H1 (cell line): ENCODE results near the gene SLCO4A1. TPM values are rescaled to one million over a fixed set of nuclear protein-coding genes. Genes with fewer than 3 reads are reported as not detected.
"Not testable (repeated sequence)": the region's sequence is repeated elsewhere in the genome, so short reads cannot be mapped to it uniquely, and the experiment has no call there.

ENCODE experiments used
- CTCF ChIA-PET: fragments of 300-600 bp; sonication (Branson Sonifier 250); formaldehyde crosslinking; loops from one replicate; lab custom pipeline; 2021; ENCODE audit not compliant: partially characterized antibody; lab: Charles Lee
- POLR2A ChIA-PET: fragments of 300-600 bp; sonication (Branson Sonifier 250); formaldehyde crosslinking; loops from one replicate; lab custom pipeline; 2021; ENCODE audit warnings: inconsistent platforms; ENCODE audit not compliant: partially characterized antibody; lab: Charles Lee
- DNase-seq, 2 experiments: peaks; one replicate each; pipeline versions ENCODE4 v3.0.0 to v3.0.0-alpha.2; 2010 to 2022; ENCODE audit warnings: low spot score in 2 of 2, low read depth in 1 of 2, mixed read lengths in 1 of 2
- FAIRE-seq: peaks from 2 replicates; lab custom pipeline; 2011; peaks lifted over from hg19 to GRCh38; lab: Jason Lieb, UNC
- H2AFZ ChIP-seq: 2 replicates; pipeline ENCODE4 v1.8.1; 2012; ENCODE audit warnings: low read length, inconsistent platforms
- H2AK5ac ChIP-seq: 2 replicates; pipeline ENCODE4 v1.6.1; 2013; ENCODE audit warnings: low read depth, low read length
- H2BK120ac ChIP-seq: replicated peaks from 2 replicates; pipeline ENCODE3; 2013; ENCODE audit warnings: low read depth, low read length, inconsistent platforms
- H2BK12ac ChIP-seq: 2 replicates; pipeline ENCODE4 v1.6.1; 2013; ENCODE audit warnings: low read depth, low read length
- H2BK15ac ChIP-seq: 2 replicates; pipeline ENCODE4 v1.6.1; 2013; ENCODE audit warnings: low read length
- H2BK20ac ChIP-seq: 2 replicates; pipeline ENCODE4 v1.6.1; 2013; ENCODE audit warnings: low read length
- H2BK5ac ChIP-seq: 2 replicates; pipeline ENCODE4 v1.6.1; 2013; ENCODE audit warnings: low read depth, low read length
- H3K14ac ChIP-seq: 2 replicates; pipeline ENCODE4 v1.6.1; 2013; ENCODE audit warnings: inconsistent platforms; ENCODE audit not compliant: insufficient read length
- H3K18ac ChIP-seq: 2 replicates; pipeline ENCODE4 v1.6.1; 2013; ENCODE audit warnings: low read length; ENCODE audit errors: extremely low read depth
- H3K23ac ChIP-seq: 2 replicates; pipeline ENCODE4 v1.6.1; 2013; ENCODE audit warnings: inconsistent platforms; ENCODE audit not compliant: insufficient read length
- H3K23me2 ChIP-seq: 2 replicates; pipeline ENCODE4 v1.6.1; 2013; ENCODE audit warnings: low read depth, low read length
- H3K27ac ChIP-seq: 2 replicates; pipeline ENCODE4 v1.6.1; 2011; ENCODE audit warnings: low read depth, low read length, inconsistent platforms
- H3K27me3 ChIP-seq, 4 experiments: replicated peaks in 1 of 4; 1 replicate in 1 of 4; 2 replicates in 3 of 4; pipeline versions ENCODE4 v1.6.1 to v1.8.1; 2011 to 2013; ENCODE audit warnings: low read length in 3 of 4, mild to moderate bottlenecking in 3 of 4, inconsistent platforms in 2 of 4, mixed read lengths in 2 of 4, moderate library complexity in 1 of 4; ENCODE audit not compliant: control insufficient read depth in 3 of 4, insufficient read depth in 3 of 4; ENCODE audit errors: extremely low read depth in 1 of 4
- H3K36me3 ChIP-seq, 4 experiments: 2 replicates each; pipeline versions ENCODE4 v1.6.1 to v1.8.1; 2011 to 2013; ENCODE audit warnings: mild to moderate bottlenecking in 4 of 4, low read length in 3 of 4, moderate library complexity in 2 of 4, control low read depth in 1 of 4, inconsistent platforms in 1 of 4; ENCODE audit not compliant: insufficient read depth in 4 of 4, control insufficient read depth in 2 of 4
- H3K4ac ChIP-seq: replicated peaks from 2 replicates; pipeline ENCODE3; 2013; ENCODE audit warnings: low read length, low read depth, mixed read lengths, inconsistent platforms; ENCODE audit not compliant: insufficient read length
- H3K4me1 ChIP-seq, 4 experiments: replicated peaks in 1 of 4; 1 replicate in 1 of 4; 2 replicates in 3 of 4; pipeline versions ENCODE4 v1.6.1 to v1.8.1; 2011 to 2013; ENCODE audit warnings: low read length in 3 of 4, inconsistent platforms in 2 of 4, mixed read lengths in 1 of 4; ENCODE audit not compliant: insufficient read depth in 4 of 4, control insufficient read depth in 3 of 4
- H3K4me2 ChIP-seq, 2 experiments: 2 replicates each; pipeline versions ENCODE4 v1.6.1 to v1.8.1; 2011 to 2013; ENCODE audit warnings: low read depth in 2 of 2, low read length in 2 of 2, control low read depth in 1 of 2, inconsistent platforms in 1 of 2, mild to moderate bottlenecking in 1 of 2; ENCODE audit not compliant: insufficient read depth in 1 of 2
- H3K4me3 ChIP-seq, 4 experiments: fragments of 200-600, 300-600 bp in 1 of 4; sonication (generic), shearing (Covaris generic), sonication (Bioruptor Twin) in 1 of 4; 2 replicates each; pipeline versions ENCODE4 v1.5.1 to v1.8.1; 2011 to 2016; ENCODE audit warnings: low read length in 4 of 4, low read depth in 3 of 4, control low read depth in 2 of 4, inconsistent platforms in 2 of 4, mild to moderate bottlenecking in 2 of 4, mixed read lengths in 1 of 4, moderate library complexity in 1 of 4; ENCODE audit not compliant: insufficient read depth in 2 of 4; ENCODE audit errors: extremely low read depth in 1 of 4
- H3K56ac ChIP-seq: replicated peaks from 2 replicates; pipeline ENCODE3; 2013; ENCODE audit warnings: low read depth, mild to moderate bottlenecking, mixed read lengths, low read length, inconsistent platforms; ENCODE audit not compliant: insufficient read length
- H3K79me1 ChIP-seq: 2 replicates; pipeline ENCODE4 v1.6.1; 2013; ENCODE audit warnings: low read depth, low read length, control low read depth
- H3K79me2 ChIP-seq, 2 experiments: 2 replicates each; pipeline versions ENCODE4 v1.6.1 to v1.8.1; 2012 to 2013; ENCODE audit warnings: low read length in 2 of 2, mild to moderate bottlenecking in 2 of 2, inconsistent platforms in 1 of 2; ENCODE audit not compliant: insufficient read depth in 2 of 2, control insufficient read depth in 1 of 2
- H3K9ac ChIP-seq, 4 experiments: replicated peaks in 1 of 4; 1 replicate in 1 of 4; 2 replicates in 3 of 4; pipeline versions ENCODE4 v1.6.1 to v1.8.1; 2011 to 2013; ENCODE audit warnings: low read depth in 3 of 4, low read length in 3 of 4, control low read depth in 2 of 4, mild to moderate bottlenecking in 2 of 4, moderate library complexity in 2 of 4, inconsistent platforms in 1 of 4; ENCODE audit errors: extremely low read depth in 1 of 4
- H3K9me3 ChIP-seq, 2 experiments: 2 replicates each; pipeline versions ENCODE4 v1.6.1 to v1.8.1; 2012 to 2013; ENCODE audit warnings: mild to moderate bottlenecking in 2 of 2, moderate library complexity in 2 of 2, control low read depth in 1 of 2, inconsistent platforms in 1 of 2, low read depth in 1 of 2, low read length in 1 of 2, mixed read lengths in 1 of 2; ENCODE audit not compliant: insufficient read depth in 2 of 2
- H4K20me1 ChIP-seq, 2 experiments: replicated peaks in 1 of 2; 2 replicates each; pipeline versions ENCODE3 to v1.8.1; 2011 to 2013; ENCODE audit warnings: inconsistent platforms in 2 of 2, low read length in 2 of 2, mild to moderate bottlenecking in 1 of 2; ENCODE audit not compliant: insufficient read depth in 2 of 2, control insufficient read depth in 1 of 2
- H4K5ac ChIP-seq: 2 replicates; pipeline ENCODE4 v1.6.1; 2013; ENCODE audit warnings: low read length, low read depth, mixed read lengths, inconsistent platforms; ENCODE audit not compliant: insufficient read length
- H4K8ac ChIP-seq: 2 replicates; pipeline ENCODE4 v1.8.0; 2013; ENCODE audit warnings: mild to moderate bottlenecking, moderate library complexity, low read length, inconsistent platforms; ENCODE audit not compliant: insufficient read depth; ENCODE audit errors: extremely low read depth
- H4K91ac ChIP-seq: replicated peaks from 2 replicates; pipeline ENCODE3; 2013; ENCODE audit warnings: low read length, mixed read lengths, inconsistent platforms; ENCODE audit not compliant: insufficient read length
- WGBS, 2 experiments: shearing (Covaris generic) in 1 of 2; methylation state at CpG; one replicate each; pipeline versions ENCODE4 v1.1.6 to v1.1.7; 2013 to 2015; ENCODE audit warnings: low lambda C conversion rate in 2 of 2, mixed read lengths in 2 of 2, inconsistent platforms in 1 of 2, low coverage in 1 of 2, missing lambda C conversion rate in 1 of 2; ENCODE audit not compliant: insufficient replicate concordance in 2 of 2, insufficient coverage in 1 of 2, insufficient read length in 1 of 2; ENCODE audit errors: extremely low coverage in 1 of 2, missing lambda C conversion rate in 1 of 2; 5-methylcytosine and 5-hydroxymethylcytosine counted together
- polyA plus RNA-seq, 7 experiments: library from polyadenylated mRNA; depleted of rRNA in 3 of 7; stranded (reverse) in 5 of 7; unstranded in 2 of 7; fragments of >200 nt in 5 of 7; fragments of 200-250 nt in 2 of 7; gene quantifications; 1 replicate in 5 of 7; 2 replicates in 1 of 7; 4 replicates in 1 of 7; pipeline versions ENCODE4 v1.2.1 to v1.2.3, GENCODE V29; 2011 to 2013; ENCODE audit warnings: missing spikeins in 2 of 7, mixed read lengths in 2 of 7
- total RNA-seq: library from RNA; stranded (reverse); fragmentation: NEBNext Ultra II Directional; extraction: Animal tissue kit (Norgen Biotek cat#: 25700); gene quantifications from 2 replicates; pipeline ENCODE4 v1.2.1, GENCODE V29; 2021

The SLCO4A1 gene
- total and polyA plus RNA-seq, 2 of the 8 experiments (the other 6 are each of a cell fraction or from before 2014, with no cell fraction given): 10.5 to 18.5 TPM

DNA sequence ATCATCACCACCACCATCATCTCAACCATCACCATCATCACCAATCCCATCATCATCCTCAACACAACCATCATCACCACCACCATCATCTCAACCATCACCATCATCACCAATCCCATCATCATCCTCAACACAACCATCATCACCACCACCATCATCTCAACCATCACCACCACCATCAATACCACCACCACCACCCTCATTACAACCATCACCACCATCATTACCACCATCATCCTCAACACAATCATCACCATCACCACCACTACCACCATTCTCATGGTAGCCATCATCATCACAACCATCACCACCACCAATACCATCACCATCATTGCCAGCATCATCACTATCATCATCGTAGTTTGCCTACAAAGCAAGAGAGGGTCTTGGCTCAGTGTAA is 14.9 kb upstream of the SLCO4A1 start:
- H2BK15ac ChIP-seq: not testable (repeated sequence)

More for the DNA sequence above, 14.9 kb upstream of the SLCO4A1 start:
- H3K23me2 ChIP-seq, H3K4me2 ChIP-seq, H3K27ac ChIP-seq, H2BK5ac ChIP-seq, H3K79me1 ChIP-seq, H3K4ac ChIP-seq, H3K27me3 ChIP-seq, H3K36me3 ChIP-seq, H3K4me3 ChIP-seq, H3K9me3 ChIP-seq, POLR2A ChIA-PET, H2BK120ac ChIP-seq, H4K20me1 ChIP-seq, H2AFZ ChIP-seq, H2BK12ac ChIP-seq, H3K9ac ChIP-seq, H4K8ac ChIP-seq, H3K14ac ChIP-seq, H3K79me2 ChIP-seq, DNase-seq, H2BK20ac ChIP-seq, H4K5ac ChIP-seq, H3K18ac ChIP-seq, H3K23ac ChIP-seq, FAIRE-seq, CTCF ChIA-PET: not testable (repeated sequence)
- peaks cover 0 to 19% (median 15%) of the 10 kb centered on the region in 4 experiments; a peak in 6 of 7 replicates for H3K4me1 ChIP-seq
- 84% methylated on average over 1 of the region's 1 CpG; no CpG with 5 or more reads in 1 of the 2 experiments for WGBS, 2 experiments
- peak overlapping the region; percentile 1 for H4K91ac ChIP-seq
- peak overlapping the region; percentile 82 for H2AK5ac ChIP-seq
- H3K56ac ChIP-seq: peak overlapping the region; percentile 83
